ENCODE results near the gene DLEC1.

DLEC1 gene

GRCh38 chr3:38089163-38089562, 50.2 kb downstream of the DLEC1 start:
- TF ChIP-seq CTCF (conservative IDR thresholded peaks at IDR 0.05; ENCODE audit: control insufficient read depth, insufficient read depth, low read depth, low read length): no peak
- H3K4me3 ChIP-seq (ENCODE audit: control insufficient read depth, low read depth, low read length): no peak overlapping the region
- no peak for DNase-seq (ENCODE audit: low read depth)

GRCh38 chr3:38090453-38090852, 51.4 kb downstream of the DLEC1 start:
- DNase-seq (ENCODE audit: low read depth): no peak
- H3K4me3 ChIP-seq (ENCODE audit: control insufficient read depth, low read depth, low read length): no peak overlapping the region
- TF ChIP-seq CTCF (conservative IDR thresholded peaks at IDR 0.05; ENCODE audit: control insufficient read depth, insufficient read depth, low read depth, low read length): no peak

- no peak for TF ChIP-seq CTCF (conservative IDR thresholded peaks at IDR 0.05; ENCODE audit: control insufficient read depth, insufficient read depth, low read depth, low read length)
- H3K4me3 ChIP-seq (ENCODE audit: control insufficient read depth, low read depth, low read length): no peak overlapping the region
- no peak for DNase-seq (ENCODE audit: low read depth)
These were observed 56.0 kb downstream of the DLEC1 start for GRCh38 chr3:38094999-38095398.

GRCh38 chr3:38095669-38096483, 56.9 kb downstream of the DLEC1 start:
- no peak for DNase-seq (ENCODE audit: low read depth)
- TF ChIP-seq CTCF (conservative IDR thresholded peaks at IDR 0.05; ENCODE audit: control insufficient read depth, insufficient read depth, low read depth, low read length): no peak
- no peak overlapping the region for H3K4me3 ChIP-seq (ENCODE audit: control insufficient read depth, low read depth, low read length)

- no peak overlapping the region for H3K4me3 ChIP-seq (ENCODE audit: control insufficient read depth, low read depth, low read length)
- no peak for TF ChIP-seq CTCF (conservative IDR thresholded peaks at IDR 0.05; ENCODE audit: control insufficient read depth, insufficient read depth, low read depth, low read length)
- no peak for DNase-seq (ENCODE audit: low read depth)
These were observed 58.7 kb downstream of the DLEC1 start for GRCh38 chr3:38097446-38098375.

- no peak for TF ChIP-seq CTCF (conservative IDR thresholded peaks at IDR 0.05; ENCODE audit: control insufficient read depth, insufficient read depth, low read depth, low read length)
- DNase-seq (ENCODE audit: low read depth): no peak
- H3K4me3 ChIP-seq (ENCODE audit: control insufficient read depth, low read depth, low read length): no peak overlapping the region
These were observed 59.3 kb downstream of the DLEC1 start for GRCh38 chr3:38098376-38098723.

Measured in fibroblast of mammary gland (primary cell).